Keratinocyte (primary cell): ENCODE results near the gene FOXL3.

ENCODE experiments used
- EZH2 ChIP-seq: IDR thresholded peaks from one replicate; pipeline ENCODE4 v1.6.1; 2012; ENCODE audit warnings: inconsistent platforms, mild to moderate bottlenecking, low read length, moderate library complexity
- TF ChIP-seq, protein P1 (sequence below), 3 experiments: IDR thresholded peaks in 1 of 3; conservative IDR thresholded peaks in 1 of 3; optimal IDR thresholded peaks in 1 of 3; 2 replicates in 2 of 3; 3 replicates in 1 of 3; pipeline versions ENCODE3 to v1.5.1; 2011; ENCODE audit warnings: low read length in 3 of 3, mild to moderate bottlenecking in 3 of 3, moderate library complexity in 2 of 3, control low read depth in 1 of 3, inconsistent platforms in 1 of 3; ENCODE audit not compliant: insufficient read depth in 2 of 3; ENCODE audit errors: extremely low read depth in 1 of 3

GRCh38 chr7:299628-300027 is 9.7 kb downstream of the FOXL3 start:
- TF ChIP-seq, protein P1, sequence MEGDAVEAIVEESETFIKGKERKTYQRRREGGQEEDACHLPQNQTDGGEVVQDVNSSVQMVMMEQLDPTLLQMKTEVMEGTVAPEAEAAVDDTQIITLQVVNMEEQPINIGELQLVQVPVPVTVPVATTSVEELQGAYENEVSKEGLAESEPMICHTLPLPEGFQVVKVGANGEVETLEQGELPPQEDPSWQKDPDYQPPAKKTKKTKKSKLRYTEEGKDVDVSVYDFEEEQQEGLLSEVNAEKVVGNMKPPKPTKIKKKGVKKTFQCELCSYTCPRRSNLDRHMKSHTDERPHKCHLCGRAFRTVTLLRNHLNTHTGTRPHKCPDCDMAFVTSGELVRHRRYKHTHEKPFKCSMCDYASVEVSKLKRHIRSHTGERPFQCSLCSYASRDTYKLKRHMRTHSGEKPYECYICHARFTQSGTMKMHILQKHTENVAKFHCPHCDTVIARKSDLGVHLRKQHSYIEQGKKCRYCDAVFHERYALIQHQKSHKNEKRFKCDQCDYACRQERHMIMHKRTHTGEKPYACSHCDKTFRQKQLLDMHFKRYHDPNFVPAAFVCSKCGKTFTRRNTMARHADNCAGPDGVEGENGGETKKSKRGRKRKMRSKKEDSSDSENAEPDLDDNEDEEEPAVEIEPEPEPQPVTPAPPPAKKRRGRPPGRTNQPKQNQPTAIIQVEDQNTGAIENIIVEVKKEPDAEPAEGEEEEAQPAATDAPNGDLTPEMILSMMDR (optimal IDR thresholded peaks at IDR 0.05 in 1 of 3, IDR thresholded peaks at IDR 0.05 in 1 of 3, conservative IDR thresholded peaks at IDR 0.05 in 1 of 3; ENCODE audit: extremely low read depth in 1 of 3, insufficient read depth in 2 of 3, low read length in 3 of 3), result no peak
- no peak for TF ChIP-seq EZH2
